AG04449 (cell line): ENCODE results near the gene PTPRQ.

Experiments used
- CTCF ChIA-PET: fragments of 350-600 bp; formaldehyde crosslinking; extraction: SDS; loops from one replicate; lab custom pipeline; 2021; ENCODE audit warnings: antibody characterized with exemption; lab: Yijun Ruan, JAX
- POLR2A ChIA-PET: fragments of 400-600, 350-600 bp; formaldehyde crosslinking; extraction: SDS; loops from one replicate; lab custom pipeline; 2020; ENCODE audit warnings: antibody characterized with exemption, inconsistent platforms; lab: Yijun Ruan, JAX
- DNase-seq: peaks from one replicate; pipeline ENCODE4 v3.0.0-alpha.2; 2010; ENCODE audit warnings: low read depth, low spot score
- H3K4me3 ChIP-seq: 2 replicates; pipeline ENCODE4 v1.5.1; 2011; ENCODE audit warnings: low read depth, mild to moderate bottlenecking, control low read depth, low read length
- TF ChIP-seq, protein P1 (sequence below): IDR thresholded peaks from one replicate; pipeline ENCODE4 v1.5.1; 2011; ENCODE audit warnings: mild to moderate bottlenecking, moderate library complexity, low read length, control low read depth, inconsistent platforms; ENCODE audit not compliant: insufficient read depth; ENCODE audit errors: missing control alignments

Gene PTPRQ

DNA sequence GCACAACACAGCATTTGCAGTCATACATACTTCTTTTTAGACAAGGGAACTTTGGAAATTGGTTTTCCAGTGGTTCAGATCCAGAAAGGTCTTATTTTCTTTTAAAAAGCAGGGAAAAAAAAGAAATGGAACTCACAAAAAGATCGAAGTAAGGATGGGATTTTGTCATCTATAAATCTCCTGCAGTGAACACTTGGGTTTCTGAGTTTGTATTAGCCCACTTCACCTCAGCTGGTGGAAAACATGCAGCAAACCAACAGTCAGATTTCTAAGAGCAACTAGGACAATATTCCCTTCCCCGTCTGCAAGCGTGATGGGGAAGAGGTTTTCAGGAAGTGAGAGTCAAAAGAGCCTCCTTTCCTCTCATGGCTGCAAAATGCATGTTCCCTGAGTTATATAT is 277.3 kb downstream of the PTPRQ start:
- POLR2A ChIA-PET: no interaction called here

More for the DNA sequence above, 277.3 kb downstream of the PTPRQ start:
- TF ChIP-seq, protein P1, sequence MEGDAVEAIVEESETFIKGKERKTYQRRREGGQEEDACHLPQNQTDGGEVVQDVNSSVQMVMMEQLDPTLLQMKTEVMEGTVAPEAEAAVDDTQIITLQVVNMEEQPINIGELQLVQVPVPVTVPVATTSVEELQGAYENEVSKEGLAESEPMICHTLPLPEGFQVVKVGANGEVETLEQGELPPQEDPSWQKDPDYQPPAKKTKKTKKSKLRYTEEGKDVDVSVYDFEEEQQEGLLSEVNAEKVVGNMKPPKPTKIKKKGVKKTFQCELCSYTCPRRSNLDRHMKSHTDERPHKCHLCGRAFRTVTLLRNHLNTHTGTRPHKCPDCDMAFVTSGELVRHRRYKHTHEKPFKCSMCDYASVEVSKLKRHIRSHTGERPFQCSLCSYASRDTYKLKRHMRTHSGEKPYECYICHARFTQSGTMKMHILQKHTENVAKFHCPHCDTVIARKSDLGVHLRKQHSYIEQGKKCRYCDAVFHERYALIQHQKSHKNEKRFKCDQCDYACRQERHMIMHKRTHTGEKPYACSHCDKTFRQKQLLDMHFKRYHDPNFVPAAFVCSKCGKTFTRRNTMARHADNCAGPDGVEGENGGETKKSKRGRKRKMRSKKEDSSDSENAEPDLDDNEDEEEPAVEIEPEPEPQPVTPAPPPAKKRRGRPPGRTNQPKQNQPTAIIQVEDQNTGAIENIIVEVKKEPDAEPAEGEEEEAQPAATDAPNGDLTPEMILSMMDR: no peak
- DNase-seq: no peak
- CTCF ChIA-PET: no interaction called here
- no peak overlapping the region for H3K4me3 ChIP-seq
